NAMALWA (cell line): ENCODE results near the gene PIGX.
"Not testable (repeated sequence)": the region's sequence is repeated elsewhere in the genome, so short reads cannot be mapped to it uniquely, and the experiment has no call there.

ENCODE experiments used
- DNase-seq: peaks from one replicate; pipeline ENCODE4 v3.0.0-alpha.2; 2015; ENCODE audit warnings: low spot score

PIGX gene

DNA sequence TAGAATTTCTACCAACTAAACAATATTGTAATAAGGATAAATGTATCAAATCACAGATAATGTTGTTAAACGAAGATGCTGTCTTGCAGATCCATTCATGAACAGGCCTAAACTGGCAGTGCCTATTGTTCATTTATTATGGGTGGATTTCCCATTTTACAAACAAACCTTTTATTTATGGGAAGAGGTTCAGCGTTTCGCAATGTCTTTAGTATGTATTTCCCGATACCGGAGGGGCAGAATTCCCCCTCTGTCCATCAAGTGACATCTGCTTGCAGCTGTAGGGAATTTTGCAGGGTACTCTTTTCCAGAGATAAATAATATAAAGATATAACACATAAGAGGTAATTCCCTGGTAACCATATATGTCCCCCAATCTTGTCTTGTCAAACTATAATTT is 5.8 kb upstream of the PIGX start:
- no peak for DNase-seq

GRCh38 chr3:196706731-196707130 is 5.4 kb upstream of the PIGX start:
- no peak for DNase-seq

DNA sequence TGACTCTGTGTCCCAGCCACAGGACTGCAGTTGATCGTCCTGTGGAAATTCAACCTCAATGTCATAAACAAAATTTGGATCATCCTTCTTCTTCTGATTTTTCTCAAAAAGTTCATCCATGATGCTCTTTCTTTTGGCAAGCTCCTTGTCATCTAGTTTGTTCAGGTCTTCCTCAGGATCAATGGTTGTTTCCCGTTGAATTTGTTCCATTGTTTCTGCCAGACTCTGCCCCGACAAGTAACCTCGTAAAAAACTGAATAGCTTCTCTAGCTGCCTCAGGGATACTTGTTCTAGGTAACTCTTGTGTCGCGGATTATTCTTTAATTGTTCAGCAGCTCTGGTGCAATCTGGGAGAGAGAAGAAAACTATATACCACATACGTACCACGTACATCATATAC is 4.6 kb upstream of the PIGX start:
- DNase-seq, result no peak

- no peak for DNase-seq
Measured at GRCh38 chr3:196708467-196708866, 3.7 kb upstream of the PIGX start.

- DNase-seq, result peak; percentile 55
Measured at GRCh38 chr3:196712514-196713413, 587 bp downstream of the PIGX start.

- not testable (repeated sequence) for DNase-seq
Measured at GRCh38 chr3:196717162-196717561, 5.0 kb downstream of the PIGX start.

DNA sequence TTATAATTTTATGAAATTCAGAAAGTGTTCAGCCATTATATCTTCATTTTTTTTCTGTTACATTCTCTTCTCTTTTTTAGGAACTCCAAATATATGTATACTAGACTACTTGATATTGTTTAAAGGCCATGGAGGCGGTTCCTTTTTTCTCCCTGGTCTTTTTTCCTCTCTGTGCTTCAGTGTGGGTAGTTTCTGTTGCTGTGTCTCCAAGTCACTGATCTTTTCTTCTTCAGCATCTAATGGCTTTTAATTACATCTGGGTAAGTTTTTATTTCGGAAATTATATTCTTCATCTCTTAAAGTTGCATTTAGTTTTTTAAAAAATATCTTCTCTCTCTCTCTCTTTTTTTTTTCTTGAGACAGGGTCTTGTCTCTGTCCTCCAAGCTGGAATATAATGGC is 8.9 kb downstream of the PIGX start:
- no peak for DNase-seq

GRCh38 chr3:196726788-196727675 is 14.9 kb downstream of the PIGX start:
- no peak for DNase-seq

DNA sequence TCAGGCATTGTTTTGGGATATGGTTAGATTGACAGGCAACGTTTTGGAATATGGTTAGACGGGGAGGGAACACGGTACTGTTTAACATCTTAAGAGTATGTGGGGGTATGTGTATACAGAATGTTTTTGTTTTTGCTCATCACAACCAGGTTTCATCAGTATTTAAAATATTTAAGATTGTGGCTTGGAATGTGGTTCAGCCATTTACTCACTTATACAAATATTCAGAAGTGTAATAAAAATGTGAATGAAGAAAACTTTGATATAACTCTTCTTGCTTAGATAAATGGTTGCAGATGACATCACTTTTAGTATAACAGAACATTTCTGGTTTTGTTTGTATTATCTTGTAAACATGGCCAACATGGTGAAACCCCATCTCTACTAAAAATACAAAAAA is 23.6 kb downstream of the PIGX start:
- DNase-seq, result no peak

GRCh38 chr3:196736670-196737374 is 24.6 kb downstream of the PIGX start:
- no peak for DNase-seq

DNA sequence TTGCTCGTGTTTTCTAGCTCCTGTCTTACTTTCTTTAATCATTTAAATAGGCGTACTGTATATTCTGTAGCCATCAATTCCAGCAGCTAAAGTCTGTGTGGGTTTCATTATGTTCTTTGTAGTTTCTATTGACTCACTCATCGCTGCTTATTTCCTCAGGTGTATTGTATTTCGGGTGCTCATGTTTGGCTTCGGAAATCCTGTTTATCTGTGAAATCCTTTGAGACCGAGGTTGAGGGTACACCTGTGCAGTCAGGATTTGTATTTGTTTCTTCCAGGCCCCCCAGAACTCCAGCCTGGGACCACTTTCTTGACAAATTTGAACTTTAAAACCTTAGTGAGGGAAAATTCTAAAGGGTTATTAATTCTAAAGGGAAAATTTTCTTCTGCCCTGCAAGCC is 25.5 kb downstream of the PIGX start:
- no peak for DNase-seq

GRCh38 chr3:196739671-196740480 is 27.7 kb downstream of the PIGX start, which contains the start of gene PAK2:
PAK2 (plus strand) TSS chr3:196739857; CDS start chr3:196782647, 42,790 bp downstream.
- peak; percentile 93 for DNase-seq

DNA sequence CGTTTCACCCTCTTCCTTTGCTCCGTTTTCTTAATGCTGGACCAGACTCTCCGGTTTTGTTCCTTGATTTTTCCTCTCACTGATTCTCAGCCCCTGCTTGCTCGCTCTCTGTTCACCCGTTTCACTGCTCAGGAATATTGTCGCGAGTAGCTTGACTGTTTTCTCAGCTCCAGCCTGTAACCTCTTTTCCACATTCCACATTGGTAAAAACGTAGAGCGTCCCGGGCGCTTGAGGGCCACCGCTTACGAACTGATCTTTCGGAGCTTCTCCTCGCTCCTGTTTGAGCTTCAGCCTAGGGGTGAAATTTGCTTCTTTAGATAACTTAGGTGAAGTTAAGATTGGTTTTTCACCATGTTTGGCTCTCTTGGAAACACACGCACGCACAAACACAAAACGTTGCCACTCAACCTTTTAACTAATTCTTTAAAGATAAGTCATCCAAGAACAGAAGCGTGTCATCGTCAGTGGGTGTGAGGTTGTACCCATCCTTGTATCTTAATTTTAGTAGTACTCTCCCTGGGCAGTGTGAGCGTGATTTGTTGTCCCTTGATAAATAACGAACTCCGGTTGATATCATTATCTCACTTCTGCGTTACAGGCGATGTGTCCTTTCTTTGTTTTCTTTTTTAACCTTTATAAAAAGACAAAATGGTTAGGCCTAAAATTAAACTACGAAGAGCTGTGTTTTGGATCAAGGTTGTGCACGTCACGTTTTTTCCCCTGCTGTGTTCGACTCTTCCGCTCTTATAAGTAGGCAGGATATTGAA is 28.5 kb downstream of the PIGX start:
- DNase-seq, result peak; percentile 62

- no peak for DNase-seq
Measured at GRCh38 chr3:196741249-196741889, 29.2 kb downstream of the PIGX start.

GRCh38 chr3:196743569-196743968 is 31.4 kb downstream of the PIGX start:
- not testable (repeated sequence) for DNase-seq

DNA sequence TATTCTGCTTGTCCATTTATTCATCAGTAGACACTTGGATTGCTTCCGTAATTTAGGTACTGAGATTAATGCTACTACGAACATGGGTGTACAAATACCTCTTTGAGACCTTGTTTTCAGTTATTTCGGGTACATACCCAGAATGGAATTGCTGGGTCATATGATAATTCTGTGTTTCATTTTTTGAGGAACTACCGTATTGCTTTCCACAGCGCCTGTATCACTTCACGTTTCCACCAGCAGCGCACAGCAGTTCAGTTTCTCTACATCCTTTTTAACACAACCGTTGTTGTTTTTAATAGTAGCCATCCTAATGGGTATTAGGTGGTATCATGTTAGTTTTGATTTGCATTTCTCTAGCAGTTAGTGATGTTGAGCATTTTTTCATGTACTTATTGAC is 36.9 kb downstream of the PIGX start:
- peak; percentile 47 for DNase-seq

GRCh38 chr3:196753201-196753600 is 41.0 kb downstream of the PIGX start:
- no peak for DNase-seq

DNA sequence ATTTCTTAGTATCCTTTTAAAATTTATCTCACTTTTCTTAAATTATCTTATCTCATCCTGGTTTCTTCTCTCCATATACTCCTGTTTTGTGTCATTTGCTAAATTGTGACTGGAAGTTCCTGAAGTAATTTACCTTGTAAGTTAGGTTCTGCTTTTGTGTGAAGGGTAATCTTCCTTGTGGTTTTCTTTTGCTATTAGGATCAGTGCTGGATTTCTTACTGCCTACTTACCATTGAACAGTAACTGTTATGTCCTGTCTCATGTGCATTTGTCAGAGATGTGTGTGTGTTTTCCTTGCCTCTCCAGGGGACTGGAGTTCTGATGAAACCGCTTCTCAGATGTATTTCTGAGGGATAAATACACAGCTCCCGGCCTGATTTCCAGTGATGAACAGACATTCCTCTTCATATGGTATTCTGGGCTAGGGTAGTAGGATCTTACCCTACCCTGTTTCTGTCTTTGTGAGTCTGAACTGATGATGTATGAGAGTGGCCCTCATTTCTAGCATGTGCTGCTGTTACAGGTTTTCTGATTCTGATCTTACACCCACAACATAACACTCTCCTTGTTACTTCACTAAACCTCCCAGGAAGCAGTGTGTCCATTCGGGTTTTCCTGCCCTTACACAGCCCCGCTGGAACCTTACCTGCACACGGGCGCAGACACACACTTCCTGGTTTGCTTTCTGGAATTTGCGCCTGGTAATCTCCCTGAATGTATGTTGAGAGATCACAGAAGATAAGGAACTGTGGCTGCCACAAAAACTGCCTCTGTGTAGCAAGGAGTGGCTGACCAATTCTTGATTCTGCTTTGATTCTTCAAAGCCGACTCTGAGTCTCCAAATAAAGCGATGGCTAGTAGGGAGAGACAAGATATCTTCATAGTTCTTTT is 42.2 kb downstream of the PIGX start:
- DNase-seq, result no peak

DNA sequence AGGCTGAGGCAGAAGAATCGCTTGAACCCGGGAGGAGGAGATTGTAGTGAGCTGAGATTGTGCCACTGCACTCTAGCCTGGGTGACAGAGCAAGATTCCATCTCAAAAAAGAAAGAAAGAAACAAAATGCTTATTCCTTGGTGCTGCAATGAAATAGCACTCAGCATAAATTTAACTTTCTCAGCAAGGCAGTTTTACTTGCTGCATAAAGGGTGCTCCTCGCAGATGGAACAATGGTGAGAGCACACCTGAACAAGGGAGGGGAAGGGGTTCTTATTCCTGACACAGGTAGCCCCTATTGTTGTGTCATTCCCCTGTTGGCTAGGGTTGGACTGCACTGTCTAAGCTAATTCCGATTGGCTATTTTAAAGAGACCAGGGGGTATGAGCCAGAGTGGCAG is 44.6 kb downstream of the PIGX start:
- DNase-seq, result no peak
